ENCODE data around the gene ZNF521.

Gene ZNF521

DNA sequence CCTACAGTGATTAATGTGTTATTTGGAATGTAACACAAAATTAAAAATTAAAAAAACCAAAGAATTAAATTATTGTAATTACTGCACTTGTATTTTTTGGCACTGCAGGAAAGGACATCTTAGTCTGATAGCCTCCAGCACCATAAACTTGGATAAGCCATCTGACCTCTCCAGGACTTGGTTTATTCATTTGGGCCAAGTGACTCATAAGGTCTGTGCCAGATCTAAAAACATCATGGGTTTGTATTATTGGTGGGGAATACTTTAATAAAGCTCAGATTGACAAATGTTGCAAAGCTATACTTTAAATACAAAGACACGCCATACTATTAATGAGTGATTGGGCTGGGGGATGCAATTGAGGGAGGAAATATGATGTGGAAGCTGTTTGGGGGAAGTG, 225.2 kb downstream of the ZNF521 start:
- DNase-seq (ENCODE audit: low read depth in 2 of 2), result no peak

DNA sequence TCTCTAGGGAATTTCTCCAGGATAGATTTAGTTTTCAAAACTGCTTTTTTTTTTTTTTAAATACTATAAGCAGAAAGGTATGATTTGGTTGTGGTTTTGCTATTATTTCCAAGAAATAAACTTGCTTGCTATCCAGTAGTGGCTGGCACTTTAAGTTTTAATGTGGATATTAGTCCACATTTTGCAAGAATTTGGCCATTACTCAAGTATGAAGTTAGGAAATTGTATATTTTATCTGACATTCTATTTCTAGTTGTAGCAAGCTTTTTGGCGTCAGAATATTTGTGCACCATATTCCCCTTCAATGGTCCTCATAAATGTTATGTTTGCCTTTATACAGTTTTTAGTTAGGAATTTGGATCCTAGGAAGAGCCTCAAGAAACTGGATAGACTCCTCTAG, 226.3 kb downstream of the ZNF521 start:
- no peak for DNase-seq (ENCODE audit: low read depth in 2 of 2)

DNA sequence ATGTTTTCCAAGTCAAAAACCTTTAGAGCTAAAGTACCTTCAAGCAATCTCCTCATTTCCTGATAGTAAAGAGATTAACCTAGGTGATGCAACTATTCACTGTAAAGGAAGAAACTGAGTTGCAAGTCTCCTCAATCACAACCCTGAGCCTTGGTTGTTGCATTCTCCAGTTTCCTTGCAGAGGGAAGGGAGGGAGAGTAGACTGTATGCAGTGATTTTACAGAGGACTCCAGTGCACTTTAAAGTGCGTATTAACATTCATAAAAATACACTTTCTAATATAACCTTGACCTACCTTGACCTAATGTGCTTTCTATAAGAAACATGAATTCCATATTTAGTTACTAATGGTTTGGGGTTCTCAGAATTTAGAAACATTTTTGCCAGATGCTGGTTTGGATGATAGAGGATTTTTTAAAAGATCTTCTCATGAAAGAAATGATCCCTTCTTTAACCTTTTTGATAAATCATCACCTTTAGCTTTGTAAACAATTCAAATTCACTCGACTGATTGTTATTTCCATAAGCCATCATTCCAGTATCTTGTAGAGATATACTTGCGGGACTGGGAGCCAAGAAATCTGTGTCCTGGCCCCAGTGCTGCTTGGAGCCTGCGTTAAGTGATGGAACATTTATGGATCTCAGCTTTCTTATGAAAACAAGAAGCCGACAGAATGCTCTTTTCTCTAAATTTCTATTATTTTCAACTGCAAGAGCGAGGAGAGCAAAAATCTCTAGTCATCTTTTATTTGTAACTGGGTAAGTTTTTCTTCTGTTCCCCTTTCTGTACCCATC, 228.3 kb downstream of the ZNF521 start:
- no peak for DNase-seq (ENCODE audit: low read depth in 2 of 2)

DNA sequence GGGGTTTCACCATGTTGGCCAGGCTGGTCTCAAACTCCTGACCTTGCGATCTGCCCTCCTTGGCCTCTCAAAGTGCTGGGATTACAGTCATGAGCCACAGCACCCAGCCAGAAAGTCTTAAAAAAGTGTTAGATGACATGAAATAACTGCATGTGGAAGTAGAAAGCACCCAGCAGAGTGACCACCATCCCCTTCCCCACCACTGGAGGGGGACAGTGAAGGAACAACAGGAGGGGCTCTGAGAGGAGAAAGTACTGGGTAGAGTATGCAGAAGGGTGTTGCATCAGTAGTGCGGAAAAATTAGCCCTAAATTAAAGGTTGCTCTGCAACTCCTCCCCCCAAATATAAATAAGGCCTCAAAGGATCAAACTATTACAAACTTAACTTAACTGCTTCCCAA, 230.5 kb downstream of the ZNF521 start:
- DNase-seq (ENCODE audit: low read depth in 2 of 2), result no peak

DNA sequence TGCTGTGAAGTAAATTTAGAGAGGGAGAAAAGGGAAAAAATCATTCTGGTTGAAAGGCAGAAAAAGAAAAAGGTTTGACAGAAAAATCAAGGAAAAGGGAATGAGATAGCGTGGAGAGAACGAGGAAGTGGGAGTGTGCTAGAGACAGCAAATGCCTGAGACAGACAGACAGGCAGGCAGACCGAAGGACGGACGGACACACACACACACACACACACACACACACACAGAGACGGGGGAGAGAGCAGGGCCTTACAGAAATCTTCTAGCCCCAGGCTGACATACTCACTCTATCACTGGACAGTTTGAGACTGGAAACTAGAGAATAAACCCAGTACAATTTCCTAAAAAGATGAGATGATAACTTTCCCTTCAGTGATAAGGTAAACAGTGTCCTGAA, 238.4 kb downstream of the ZNF521 start:
- DNase-seq (ENCODE audit: low read depth in 2 of 2), result no peak

DNA sequence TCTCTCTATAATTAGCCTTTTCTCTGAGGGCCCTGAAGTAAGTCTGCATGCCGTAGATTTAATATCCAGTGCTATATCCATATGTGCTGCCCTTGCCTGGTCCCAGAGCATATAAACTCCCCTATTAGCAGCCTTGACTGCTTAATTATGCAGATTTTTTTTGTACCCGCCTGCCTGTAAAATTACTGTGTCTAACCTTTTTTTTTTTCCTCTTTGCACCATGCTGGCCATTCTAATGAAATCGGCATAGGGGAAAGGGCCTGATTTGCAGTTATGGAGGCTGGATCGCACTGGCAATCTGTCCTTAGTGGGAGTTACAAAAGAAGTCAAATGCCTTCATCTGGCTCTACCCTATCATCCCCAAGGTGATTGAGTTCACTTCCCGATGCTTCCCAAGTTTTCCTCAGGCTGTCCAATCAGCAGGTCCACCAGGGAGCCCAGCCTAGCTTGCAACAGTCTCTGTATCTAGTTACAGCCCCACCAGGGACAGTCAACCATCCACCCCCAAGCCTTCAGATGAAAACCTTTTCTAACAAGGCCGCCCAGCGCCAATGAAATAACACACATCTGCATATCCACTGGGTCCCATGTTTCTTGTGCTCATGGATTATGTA, 239.0 kb downstream of the ZNF521 start:
- DNase-seq (ENCODE audit: low read depth in 2 of 2), result no peak

DNA sequence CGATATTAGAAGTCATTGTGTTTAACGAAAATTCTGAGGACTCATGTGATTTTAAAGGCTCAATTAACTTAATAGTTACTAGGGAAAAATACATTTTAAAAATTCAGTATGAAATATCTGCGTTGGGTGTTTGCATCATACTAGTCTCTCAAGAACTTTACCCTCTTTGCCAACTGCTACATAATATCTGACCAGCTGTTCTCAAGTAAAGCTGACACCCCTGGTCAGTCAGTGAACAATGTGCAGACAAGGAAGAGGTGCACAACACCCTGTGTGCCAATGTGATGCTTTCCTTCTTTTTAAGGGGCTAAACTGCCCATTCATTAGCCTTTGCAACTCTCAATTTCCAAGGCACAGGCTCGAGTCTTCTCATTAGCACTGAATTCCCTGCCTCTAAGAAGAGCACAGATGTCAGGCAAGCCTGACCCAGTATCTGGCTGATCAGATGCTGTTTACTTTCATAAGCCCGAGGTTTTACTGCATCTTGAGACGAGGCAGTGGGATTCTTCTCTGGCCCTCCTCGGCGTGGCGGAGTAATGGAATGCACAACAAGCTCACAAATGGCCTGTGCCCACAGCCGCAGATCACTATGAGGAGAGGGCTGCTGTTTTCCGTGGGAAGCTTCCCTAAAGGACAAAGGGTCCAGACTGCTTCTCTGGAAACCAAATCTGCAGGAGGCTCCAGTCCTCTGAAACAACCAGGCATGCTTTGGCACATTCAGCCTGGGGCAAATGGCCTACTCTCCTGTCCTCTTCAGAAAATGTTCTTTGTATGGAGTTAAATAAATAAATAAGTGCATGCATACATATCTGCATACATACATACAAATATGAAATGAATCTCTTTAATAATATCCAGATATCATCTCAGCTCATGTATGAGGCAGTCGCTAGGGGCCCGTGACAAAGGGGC, 240.3 kb downstream of the ZNF521 start:
- DNase-seq (ENCODE audit: low read depth in 2 of 2), result no peak

DNA sequence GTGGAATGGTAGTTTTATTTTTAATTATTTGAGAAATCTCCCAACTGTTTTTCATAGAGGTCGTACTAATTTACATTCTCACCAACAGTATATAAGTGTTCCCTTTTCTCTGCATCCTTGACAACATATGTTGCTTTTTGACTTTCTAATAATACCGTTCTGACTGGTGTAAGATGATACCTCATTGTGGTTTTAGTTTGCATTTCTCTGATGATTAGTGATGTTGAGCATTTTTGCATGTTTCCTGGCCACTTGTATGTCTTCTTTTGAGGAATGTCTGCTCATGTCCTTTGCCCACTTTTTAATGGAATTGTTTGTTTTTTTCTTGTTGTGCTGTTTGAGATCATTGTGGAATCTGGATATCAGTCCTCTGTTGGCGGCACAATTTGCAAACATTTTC, 242.5 kb downstream of the ZNF521 start:
- peak in 1 of 2 experiments; percentile 26 for DNase-seq (ENCODE audit: low read depth in 2 of 2)

DNA sequence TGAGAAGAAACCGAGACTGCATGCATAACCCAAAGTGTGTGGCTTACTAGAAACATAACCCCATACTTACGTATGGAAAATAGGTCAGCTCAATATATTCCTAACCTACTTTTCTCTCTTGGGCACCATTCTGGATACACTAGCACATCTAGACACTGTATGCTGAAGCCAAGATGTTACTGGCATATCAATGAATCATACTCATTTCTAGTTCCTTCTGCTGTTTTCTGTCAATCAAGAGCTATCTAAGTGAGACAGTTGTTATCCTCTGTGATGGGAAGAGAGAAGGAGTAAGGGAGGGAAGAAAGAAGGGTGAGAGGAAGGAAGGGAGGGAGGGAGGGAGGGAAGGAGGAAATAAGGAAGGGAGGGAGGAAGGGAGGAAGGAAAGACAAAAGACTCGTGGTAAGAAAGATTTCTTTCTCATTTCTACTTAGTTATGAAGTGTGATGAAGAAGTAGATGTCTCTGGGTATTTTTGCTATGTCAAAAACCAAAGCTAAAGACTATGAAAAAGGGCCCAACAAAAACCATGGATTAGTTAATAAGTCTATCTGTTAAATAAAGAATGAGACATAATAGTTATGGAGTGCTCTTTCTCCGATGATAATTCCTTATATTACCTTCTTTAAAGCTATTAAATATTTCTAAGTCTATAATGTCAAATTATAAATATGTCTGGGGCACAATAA, 248.4 kb downstream of the ZNF521 start:
- DNase-seq (ENCODE audit: low read depth in 2 of 2), result no peak

DNA sequence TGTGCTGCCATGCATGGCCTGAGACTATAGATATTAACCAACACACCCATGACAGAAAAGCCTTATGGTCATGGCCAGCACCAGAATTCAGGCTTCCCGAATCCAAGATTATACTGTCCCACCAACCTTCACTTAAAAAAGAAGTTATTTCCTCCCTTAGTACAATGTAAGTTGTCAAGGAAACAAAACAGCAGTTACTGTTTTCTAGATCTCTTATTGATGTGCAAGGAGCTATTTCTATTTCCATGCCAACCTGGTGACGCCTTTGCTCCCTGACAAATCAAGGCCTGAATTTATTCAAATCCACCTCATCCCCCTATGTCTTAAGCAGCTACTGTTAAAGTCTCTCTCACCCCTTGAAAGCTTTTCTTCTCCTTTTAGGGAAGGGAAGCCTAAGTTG, 249.3 kb downstream of the ZNF521 start:
- no peak for DNase-seq (ENCODE audit: low read depth in 2 of 2)

DNA sequence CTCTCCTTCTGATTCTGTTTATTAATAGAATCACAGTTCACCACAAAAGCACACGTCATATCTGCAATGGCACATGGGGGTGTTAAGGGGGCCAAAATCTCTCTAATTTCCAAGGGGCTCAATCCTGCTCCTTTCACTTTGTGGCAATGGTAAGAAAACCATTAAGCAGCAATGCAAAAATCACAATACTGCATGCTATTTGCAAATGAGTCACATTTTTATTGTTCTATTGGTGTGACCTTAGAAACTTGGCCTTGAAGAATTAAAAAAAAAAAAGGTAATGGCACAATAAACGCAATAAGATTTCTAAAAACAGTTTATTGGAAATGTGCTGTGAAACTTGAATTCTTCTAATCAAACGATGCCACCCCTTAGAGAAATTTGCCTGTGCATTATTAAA, 251.5 kb downstream of the ZNF521 start:
- no peak for DNase-seq (ENCODE audit: low read depth in 2 of 2)

DNA sequence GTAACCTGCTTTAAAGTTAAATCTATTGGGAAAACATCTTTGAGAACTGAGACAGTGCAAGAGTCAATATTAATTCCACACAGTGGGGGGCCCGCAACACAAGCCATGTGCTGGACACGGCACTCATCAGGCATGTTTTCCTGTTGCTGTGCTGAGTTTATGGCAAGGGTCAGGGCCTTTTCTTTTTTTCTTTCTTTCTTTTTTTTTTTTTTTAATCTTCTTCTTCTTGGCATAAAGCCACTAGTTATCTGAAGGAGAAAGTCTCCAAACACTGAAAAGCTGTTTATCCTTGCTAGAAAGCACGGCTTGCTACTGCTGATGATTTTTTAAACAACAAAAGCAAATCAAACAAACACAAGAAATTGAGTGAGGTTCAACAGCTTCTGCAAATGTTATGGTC, 252.1 kb downstream of the ZNF521 start:
- DNase-seq (ENCODE audit: low read depth in 2 of 2), result no peak

DNA sequence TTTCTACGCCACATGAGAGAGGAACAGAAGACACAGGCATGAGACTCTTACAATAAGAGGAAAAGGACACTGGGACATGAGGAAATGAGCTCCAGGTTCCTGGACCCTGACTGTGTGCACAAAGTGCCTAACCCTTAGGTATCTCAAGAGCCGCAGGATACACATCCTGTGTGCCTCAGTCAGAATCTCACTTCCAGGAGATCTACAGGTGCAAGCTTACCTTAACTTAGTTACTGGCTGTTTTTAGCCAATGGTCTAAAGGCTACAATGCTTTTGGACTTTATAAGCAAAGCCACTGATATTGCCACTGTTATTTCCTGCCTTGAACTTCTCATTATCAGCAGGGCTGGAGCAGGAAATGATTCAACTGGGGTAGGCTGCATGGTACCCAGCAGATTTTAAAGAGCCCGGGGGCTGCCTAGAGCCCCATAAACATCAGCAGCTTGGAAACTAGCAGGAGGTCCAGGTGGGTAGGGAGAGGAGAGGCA, 254.4 kb downstream of the ZNF521 start:
- DNase-seq (ENCODE audit: low read depth in 2 of 2), result no peak

DNA sequence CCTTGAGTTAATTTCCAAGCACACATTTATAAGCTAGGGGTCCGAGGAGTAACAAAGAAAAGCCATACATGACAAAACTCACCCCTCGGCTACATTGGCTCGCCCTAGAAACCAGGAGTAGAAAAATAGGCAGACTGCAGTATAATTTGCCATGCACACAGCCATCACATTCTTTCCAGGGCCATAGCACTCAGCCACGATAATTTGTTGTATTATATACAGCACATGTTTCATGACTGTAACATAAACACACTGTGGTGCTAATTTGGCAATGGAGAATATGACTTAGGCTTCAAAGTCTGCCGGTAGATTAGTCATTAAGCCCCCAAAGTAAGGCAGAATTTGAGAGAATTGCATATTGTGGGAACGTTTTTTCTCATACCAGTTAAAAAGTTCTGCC, 254.9 kb downstream of the ZNF521 start:
- DNase-seq (ENCODE audit: low read depth in 2 of 2), result no peak

DNA sequence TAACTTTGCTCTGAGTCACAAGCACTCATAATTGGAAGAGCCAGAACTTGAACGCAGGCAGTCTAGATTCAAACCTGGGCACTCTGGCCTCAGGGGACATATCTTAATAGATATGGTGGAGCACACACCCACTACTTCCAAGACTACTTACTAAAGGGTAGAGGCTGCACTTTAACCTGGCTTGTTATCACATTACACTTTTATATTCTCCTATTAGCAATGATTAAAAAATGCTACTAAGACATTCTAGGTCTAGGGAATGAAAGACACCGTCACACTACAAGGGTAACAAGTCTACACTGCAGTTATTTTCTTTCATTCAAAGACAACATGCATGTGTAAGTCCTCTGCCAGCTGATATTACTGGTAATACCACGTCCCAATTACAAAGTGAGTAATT, 258.8 kb downstream of the ZNF521 start:
- DNase-seq (ENCODE audit: low read depth in 2 of 2), result no peak

DNA sequence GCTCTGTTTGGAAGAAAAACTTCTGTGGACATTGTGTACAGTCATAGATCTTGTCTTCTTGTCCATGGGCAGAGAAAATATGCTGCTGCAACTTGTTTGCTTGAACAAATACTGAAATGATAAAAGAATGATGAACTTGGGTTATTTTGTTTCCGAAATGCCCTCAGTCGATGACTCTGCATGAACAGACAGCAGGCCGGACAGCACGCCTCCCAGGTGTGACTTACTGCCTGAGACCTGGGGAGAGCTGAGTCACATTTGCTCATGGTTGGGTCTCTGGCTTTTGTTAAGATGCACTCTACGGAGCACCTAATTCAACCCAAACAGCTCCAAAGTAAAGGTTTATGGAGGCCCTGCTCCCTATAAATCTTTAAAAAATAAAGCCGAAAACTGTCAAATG, 262.5 kb downstream of the ZNF521 start:
- no peak for DNase-seq (ENCODE audit: low read depth in 2 of 2)

DNA sequence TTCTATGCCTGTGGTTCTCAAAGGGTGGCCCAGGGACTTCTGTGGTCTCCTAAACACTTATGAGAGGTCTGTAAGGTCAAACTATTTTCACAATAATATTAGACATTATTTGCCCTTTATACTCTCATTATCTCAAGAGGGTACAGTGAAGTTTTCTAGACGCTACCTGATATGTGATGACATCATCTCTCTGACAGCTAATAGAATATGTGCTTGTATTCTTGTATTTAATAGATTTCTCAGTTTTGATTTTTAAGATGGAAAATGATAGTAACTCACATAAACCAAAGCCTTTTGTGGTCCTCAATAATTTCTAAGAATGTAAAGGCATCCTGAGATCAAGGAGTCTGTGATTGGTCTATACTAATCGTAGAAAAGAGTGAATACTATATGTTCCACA, 265.1 kb downstream of the ZNF521 start:
- DNase-seq (ENCODE audit: low read depth in 2 of 2), result no peak

DNA sequence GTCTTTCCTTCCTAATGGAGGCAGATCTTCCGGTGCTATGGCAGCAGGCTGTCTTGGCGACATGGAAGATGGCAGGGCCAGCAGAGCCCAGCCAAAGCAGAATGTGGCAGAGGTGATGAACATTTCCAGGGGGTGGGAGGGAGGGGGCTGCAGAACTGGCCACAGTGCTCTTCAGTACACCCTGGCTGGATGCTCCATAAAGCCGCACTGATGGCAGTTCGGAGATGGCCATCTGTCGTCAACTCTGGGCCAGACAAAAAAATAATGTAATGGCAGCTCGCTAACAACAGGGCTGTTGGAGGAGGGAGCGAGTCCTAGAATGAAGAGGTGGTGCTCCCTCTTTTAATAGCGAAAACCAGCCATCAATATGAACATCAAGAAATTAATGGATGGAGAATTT, 271.0 kb downstream of the ZNF521 start:
- no peak for DNase-seq (ENCODE audit: low read depth in 2 of 2)

DNA sequence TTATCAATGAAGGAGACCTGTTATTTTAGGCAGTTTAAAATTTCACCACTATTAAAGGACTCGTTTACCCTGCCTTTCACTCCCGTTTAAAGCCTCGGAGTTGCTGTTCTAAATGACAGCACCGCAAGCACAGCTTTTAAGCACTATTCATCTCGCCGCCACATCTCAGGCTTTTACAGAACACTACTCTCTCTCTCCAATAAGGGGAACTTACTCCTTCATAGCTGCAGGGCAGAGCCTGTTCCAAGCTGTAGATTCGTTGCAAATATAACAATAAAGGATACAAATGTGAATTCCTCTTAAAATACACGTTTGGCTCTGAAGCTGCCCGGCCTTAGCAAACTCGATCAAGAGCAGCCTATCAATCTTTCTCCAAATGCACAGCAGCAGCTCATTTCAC, 271.8 kb downstream of the ZNF521 start:
- no peak for DNase-seq (ENCODE audit: low read depth in 2 of 2)

DNA sequence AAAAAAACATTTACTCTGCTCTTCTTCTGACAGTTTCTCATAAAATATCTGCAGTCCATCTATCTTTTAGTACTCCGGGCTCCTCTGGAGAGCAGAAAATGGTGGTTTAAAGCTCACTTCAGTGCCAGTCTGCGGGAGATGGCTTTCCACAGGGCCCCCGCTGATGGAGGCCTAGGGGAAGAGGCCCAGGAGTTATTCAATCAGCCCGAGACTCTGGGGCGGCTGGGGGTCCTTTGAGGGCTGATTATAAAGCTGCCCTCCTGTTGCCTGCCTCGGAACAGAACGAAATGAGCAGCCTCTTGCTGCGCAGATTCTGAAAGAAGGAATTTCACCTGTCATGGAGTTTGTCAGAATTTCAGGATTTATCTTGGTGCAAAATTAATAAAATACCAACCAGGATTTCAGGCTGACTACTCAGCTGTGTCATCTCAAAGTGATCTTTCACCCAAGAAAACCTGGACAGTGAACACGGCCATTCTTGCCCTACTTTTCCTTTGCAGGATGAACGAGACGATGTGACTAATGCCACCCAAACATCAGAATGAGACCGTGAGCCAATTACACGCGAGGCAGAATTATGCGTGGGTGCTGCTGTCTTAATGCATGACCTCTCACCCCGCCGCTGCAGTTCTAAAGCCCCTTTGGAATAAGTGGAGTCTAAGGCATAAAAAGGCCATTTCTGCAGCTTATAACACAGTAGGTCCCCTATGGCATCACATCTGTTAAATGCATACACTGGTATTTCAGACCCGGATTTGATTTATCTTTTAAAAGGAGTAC, 273.8 kb downstream of the ZNF521 start:
- no peak for DNase-seq (ENCODE audit: low read depth in 2 of 2)

Measured in fibroblast of skin of left biceps (primary cell).